ENCODE data around the gene MEAF6.

DNA sequence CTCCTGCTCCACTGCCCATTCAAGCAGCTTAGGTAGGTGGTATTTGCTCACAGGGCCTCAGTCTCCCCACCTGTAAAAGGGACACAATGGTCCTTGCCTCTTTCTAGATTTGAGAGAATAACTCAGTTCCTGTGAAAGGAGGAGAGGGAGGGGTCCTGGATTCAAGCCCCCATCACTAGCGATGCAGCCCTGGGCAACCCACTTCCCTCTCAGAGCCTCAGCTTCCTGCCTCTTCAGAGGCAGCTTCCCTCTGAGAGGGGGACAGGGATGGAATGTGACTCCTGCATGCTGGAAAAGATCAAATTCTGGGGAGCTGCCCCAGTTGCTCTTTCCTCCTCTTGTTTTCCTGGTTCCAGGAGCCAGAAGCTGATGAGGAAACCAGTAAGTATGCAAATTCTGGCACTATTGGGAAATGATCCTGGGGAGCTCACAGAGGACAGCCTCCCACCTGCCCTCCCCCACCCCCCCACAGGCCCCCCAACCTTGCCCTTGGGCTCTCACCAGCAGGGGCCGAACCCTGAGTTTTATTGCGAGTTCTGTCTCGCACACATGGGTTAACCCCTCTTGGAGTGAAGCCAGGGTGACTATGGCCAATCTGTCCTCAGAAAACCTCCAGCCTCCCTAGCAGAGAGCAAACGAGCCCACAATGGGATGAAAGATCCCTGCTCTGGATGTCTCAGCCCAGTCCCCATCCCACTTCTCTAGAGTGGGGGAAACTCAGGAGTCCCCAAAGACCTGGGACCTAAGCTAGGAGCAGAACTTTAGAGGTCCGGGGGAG is 28.5 kb downstream of the MEAF6 start:
- TF ChIP-seq CTCF (conservative IDR thresholded peaks at IDR 0.05; ENCODE audit: low read depth in 2 of 2) (no peak), EZH2 (IDR thresholded peaks at IDR 0.05; ENCODE audit: low read depth, unreplicated experiment) (no peak), REST (IDR thresholded peaks at IDR 0.05; ENCODE audit: unreplicated experiment) (no peak), JUNB (IDR thresholded peaks at IDR 0.05; ENCODE audit: unreplicated experiment) (no peak)
